GM21526 (cell line): Measurements from ENCODE around the gene DISP2.

Experiments used
- ATAC-seq: cut with Tn5 transposase; IDR thresholded peaks from one replicate; pipeline ENCODE4 v1.9.1; 2021; ENCODE audit warnings: moderate library complexity; ENCODE audit not compliant: unreplicated experiment, low FRiP score

DISP2 gene

GRCh38 chr15:40357723-40358470 lies at the start of gene DISP2:
DISP2 (plus strand) TSS chr15:40358219; CDS start chr15:40358322, 103 bp downstream.
- ATAC-seq, result peak; percentile 66

GRCh38 chr15:40309344-40309862 lies 48.6 kb upstream of the DISP2 start:
- ATAC-seq, result no peak

- no peak for ATAC-seq
Measured at GRCh38 chr15:40310001-40310959, 47.7 kb upstream of the DISP2 start.

GRCh38 chr15:40310993-40311392 lies 47.0 kb upstream of the DISP2 start:
- ATAC-seq, result no peak

- ATAC-seq, result no peak
Measured at GRCh38 chr15:40312370-40313158, 45.5 kb upstream of the DISP2 start.

GRCh38 chr15:40313531-40314398 lies 44.3 kb upstream of the DISP2 start:
- ATAC-seq, result no peak

- ATAC-seq, result no peak
Measured at GRCh38 chr15:40314723-40315276, 43.2 kb upstream of the DISP2 start.

GRCh38 chr15:40316931-40317330 lies 41.1 kb upstream of the DISP2 start:
- no peak for ATAC-seq

- ATAC-seq, result no peak
Measured at GRCh38 chr15:40317580-40317979, 40.4 kb upstream of the DISP2 start.

- ATAC-seq, result no peak
Measured at GRCh38 chr15:40320409-40320808, 37.6 kb upstream of the DISP2 start.

- ATAC-seq, result no peak
Measured at GRCh38 chr15:40320931-40321371, 37.1 kb upstream of the DISP2 start.

- no peak for ATAC-seq
Measured at GRCh38 chr15:40322531-40323238, 35.3 kb upstream of the DISP2 start.

GRCh38 chr15:40323239-40323952 lies 34.6 kb upstream of the DISP2 start, which contains the start of gene INAFM2:
INAFM2 (plus strand) TSS chr15:40323692; CDS start chr15:40324056, 364 bp downstream.
- peak; percentile 80 for ATAC-seq

GRCh38 chr15:40323953-40324937 lies 33.8 kb upstream of the DISP2 start:
- ATAC-seq, result peak; percentile 3

GRCh38 chr15:40325188-40325587 lies 32.8 kb upstream of the DISP2 start:
- ATAC-seq, result no peak

GRCh38 chr15:40325700-40326099 lies 32.3 kb upstream of the DISP2 start:
- no peak for ATAC-seq

- no peak for ATAC-seq
Measured at GRCh38 chr15:40327457-40327856, 30.6 kb upstream of the DISP2 start.
